HUES48 (cell line): ENCODE data around the gene ST3GAL5.
A peak's percentile ranks its signal among the peaks of the same experiment; 100 is the strongest.

Source experiments
- H3K27ac ChIP-seq: one replicate; pipeline ENCODE4 v1.7.0; 2013; ENCODE audit warnings: low read depth, low read length, inconsistent platforms
- H3K27me3 ChIP-seq: 2 replicates; pipeline ENCODE4 v1.6.1; 2013; ENCODE audit warnings: mild to moderate bottlenecking, low read length; ENCODE audit not compliant: control insufficient read depth, insufficient read depth
- H3K36me3 ChIP-seq: 2 replicates; pipeline ENCODE4 v1.6.1; 2013; ENCODE audit warnings: low read length; ENCODE audit not compliant: control insufficient read depth, insufficient read depth
- H3K4me1 ChIP-seq: 2 replicates; pipeline ENCODE4 v1.6.1; 2013; ENCODE audit warnings: mild to moderate bottlenecking, low read length; ENCODE audit not compliant: control insufficient read depth, insufficient read depth
- H3K4me3 ChIP-seq: 2 replicates; pipeline ENCODE4 v1.5.1; 2013; ENCODE audit warnings: mild to moderate bottlenecking, low read depth, low read length
- H3K9ac ChIP-seq: 2 replicates; pipeline ENCODE4 v1.6.1; 2013; ENCODE audit warnings: mild to moderate bottlenecking, low read depth, low read length, moderate library complexity
- H3K9me3 ChIP-seq: 2 replicates; pipeline ENCODE4 v1.6.1; 2013; ENCODE audit warnings: low read length; ENCODE audit not compliant: control insufficient read depth, insufficient read depth

The ST3GAL5 gene

GRCh38 chr2:85929096-85930050 lies 40.6 kb upstream of the ST3GAL5 start:
- no peaks in the 10 kb centered on the region for H3K4me1 ChIP-seq
- H3K9me3 ChIP-seq = no peaks in the 10 kb centered on the region
- H3K27ac ChIP-seq = no peak overlapping the region
- no peaks in the 10 kb centered on the region for H3K36me3 ChIP-seq
- H3K27me3 ChIP-seq = no peaks in the 10 kb centered on the region
- no peak overlapping the region for H3K9ac ChIP-seq
- H3K4me3 ChIP-seq = no peak overlapping the region

- no peak overlapping the region for H3K4me3 ChIP-seq
- no peaks in the 10 kb centered on the region for H3K9me3 ChIP-seq
- H3K4me1 ChIP-seq = no peaks in the 10 kb centered on the region
- no peaks in the 10 kb centered on the region for H3K27me3 ChIP-seq
- no peak overlapping the region for H3K27ac ChIP-seq
- H3K36me3 ChIP-seq = no peaks in the 10 kb centered on the region
- no peak overlapping the region for H3K9ac ChIP-seq
Measured at GRCh38 chr2:85926931-85927661, 38.3 kb upstream of the ST3GAL5 start.

DNA sequence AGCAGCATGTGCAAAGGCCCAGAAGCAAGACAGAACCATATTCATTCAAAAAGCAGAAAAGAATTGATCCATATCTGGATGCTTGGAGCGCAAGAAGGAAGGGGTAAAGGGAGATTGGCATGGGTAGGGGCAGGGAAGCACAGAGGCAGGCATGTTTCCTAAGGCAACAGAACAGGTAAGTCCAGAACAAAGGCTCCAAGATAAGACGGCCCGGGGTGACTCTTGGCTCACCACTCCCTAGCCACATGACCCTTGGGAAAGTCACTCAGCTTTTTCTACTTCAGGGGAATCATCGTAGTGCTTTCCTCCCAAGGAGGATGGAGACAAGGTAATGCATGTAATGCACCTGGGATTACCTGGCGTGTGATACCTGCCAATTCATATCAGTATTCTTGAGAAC lies 37.7 kb upstream of the ST3GAL5 start:
- Histone ChIP-seq H3K27ac (no peak overlapping the region), H3K9ac (no peak overlapping the region), H3K36me3 (no peaks in the 10 kb centered on the region), H3K9me3 (no peaks in the 10 kb centered on the region), H3K27me3 (no peaks in the 10 kb centered on the region), H3K4me3 (no peak overlapping the region), H3K4me1 (no peaks in the 10 kb centered on the region)

DNA sequence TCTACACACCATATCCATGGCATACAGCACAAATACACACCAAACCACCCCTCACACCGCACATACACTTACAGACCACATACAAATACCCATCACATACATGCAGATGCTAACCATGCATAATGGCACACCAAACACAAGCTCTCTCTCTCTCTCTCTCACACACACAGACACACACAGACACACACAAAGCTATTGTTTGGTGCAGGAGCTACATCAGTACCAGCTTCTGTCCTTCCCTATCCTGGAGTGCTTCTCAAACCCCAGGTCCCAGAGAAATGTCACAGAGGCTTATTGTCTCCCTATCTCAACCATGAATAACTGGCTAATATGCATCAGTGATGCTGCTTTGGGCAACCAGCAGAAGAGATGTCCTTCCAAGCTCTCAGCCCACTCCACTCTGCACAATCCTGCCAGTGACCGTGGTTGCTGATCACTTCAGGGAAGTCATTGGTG lies 36.5 kb upstream of the ST3GAL5 start:
- no peaks in the 10 kb centered on the region for H3K9me3 ChIP-seq
- H3K4me1 ChIP-seq = no peaks in the 10 kb centered on the region
- no peaks in the 10 kb centered on the region for H3K27me3 ChIP-seq
- no peak overlapping the region for H3K4me3 ChIP-seq
- no peaks in the 10 kb centered on the region for H3K36me3 ChIP-seq
- H3K27ac ChIP-seq = no peak overlapping the region
- no peak overlapping the region for H3K9ac ChIP-seq

- Histone ChIP-seq H3K27me3 (no peaks in the 10 kb centered on the region), H3K36me3 (no peaks in the 10 kb centered on the region), H3K9ac (no peak overlapping the region), H3K4me1 (no peaks in the 10 kb centered on the region), H3K27ac (no peak overlapping the region), H3K9me3 (no peaks in the 10 kb centered on the region), H3K4me3 (no peak overlapping the region)
Measured at GRCh38 chr2:85924522-85924921, 35.7 kb upstream of the ST3GAL5 start.

DNA sequence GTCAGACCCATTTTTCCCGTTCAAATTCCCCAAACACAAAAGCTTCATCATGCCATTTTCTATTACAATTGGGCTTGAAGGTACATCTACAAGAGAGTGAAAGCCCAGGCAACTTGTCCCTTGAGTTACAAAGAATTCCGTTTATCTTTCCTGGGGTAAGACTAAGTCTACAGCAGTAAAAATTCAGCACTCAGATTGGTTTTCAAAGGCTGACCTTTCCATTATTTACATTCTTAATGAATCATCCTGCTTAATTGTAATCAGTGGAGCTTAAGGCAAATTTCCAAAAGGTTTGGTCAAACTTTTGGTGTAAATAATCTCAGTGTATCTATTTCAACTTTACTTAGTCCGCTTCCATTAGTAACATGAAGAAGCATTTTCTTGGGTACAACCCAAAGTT lies 33.4 kb upstream of the ST3GAL5 start:
- no peak overlapping the region for H3K9ac ChIP-seq
- H3K9me3 ChIP-seq = no peaks in the 10 kb centered on the region
- no peaks in the 10 kb centered on the region for H3K36me3 ChIP-seq
- H3K4me1 ChIP-seq = no peaks in the 10 kb centered on the region
- peak overlapping the region; percentile 57 for H3K27ac ChIP-seq
- no peak overlapping the region for H3K4me3 ChIP-seq
- H3K27me3 ChIP-seq = no peaks in the 10 kb centered on the region

- no peak overlapping the region for H3K4me3 ChIP-seq
- H3K27me3 ChIP-seq = no peaks in the 10 kb centered on the region
- H3K4me1 ChIP-seq = no peaks in the 10 kb centered on the region
- H3K9ac ChIP-seq = no peak overlapping the region
- no peaks in the 10 kb centered on the region for H3K9me3 ChIP-seq
- H3K27ac ChIP-seq = peak overlapping the region; percentile 79
- no peaks in the 10 kb centered on the region for H3K36me3 ChIP-seq
Measured at GRCh38 chr2:85921659-85922058, 32.9 kb upstream of the ST3GAL5 start.

DNA sequence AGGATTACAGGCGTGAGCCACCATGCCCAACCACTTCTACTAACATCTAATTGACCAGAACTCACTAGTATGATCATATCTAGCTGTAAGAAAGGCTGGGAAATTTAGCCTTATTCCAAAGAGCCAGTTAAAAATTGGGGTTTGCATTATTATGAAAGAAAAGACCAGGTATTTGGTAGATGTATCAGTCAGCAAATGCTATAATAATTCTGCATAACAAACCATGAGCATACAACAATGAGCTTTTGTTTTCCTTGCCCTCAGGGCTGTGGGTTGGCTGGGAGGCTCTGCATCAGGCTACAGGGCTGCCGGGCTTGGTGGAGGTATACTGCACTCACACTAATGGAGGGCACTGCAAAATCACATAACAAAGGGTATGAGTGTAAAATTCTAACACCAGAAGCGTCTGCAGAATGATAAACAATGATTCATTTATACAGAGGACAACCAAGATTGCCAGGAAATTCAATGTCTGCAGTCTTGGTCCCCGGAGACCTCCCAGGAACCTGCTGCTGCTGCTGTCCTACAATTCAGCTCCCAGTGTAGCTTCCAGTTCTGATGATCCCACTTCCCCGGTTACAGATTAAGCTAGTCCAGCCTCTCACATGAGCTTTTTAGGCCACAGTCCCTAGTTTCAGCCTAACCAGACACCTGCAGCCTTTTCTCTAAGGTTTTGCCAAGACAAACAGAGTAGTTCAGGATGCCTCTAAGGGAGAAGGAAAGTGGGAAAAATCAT lies 32.2 kb upstream of the ST3GAL5 start:
- peak overlapping the region; percentile 79 for H3K27ac ChIP-seq
- H3K4me1 ChIP-seq = no peaks in the 10 kb centered on the region
- H3K27me3 ChIP-seq = no peaks in the 10 kb centered on the region

DNA sequence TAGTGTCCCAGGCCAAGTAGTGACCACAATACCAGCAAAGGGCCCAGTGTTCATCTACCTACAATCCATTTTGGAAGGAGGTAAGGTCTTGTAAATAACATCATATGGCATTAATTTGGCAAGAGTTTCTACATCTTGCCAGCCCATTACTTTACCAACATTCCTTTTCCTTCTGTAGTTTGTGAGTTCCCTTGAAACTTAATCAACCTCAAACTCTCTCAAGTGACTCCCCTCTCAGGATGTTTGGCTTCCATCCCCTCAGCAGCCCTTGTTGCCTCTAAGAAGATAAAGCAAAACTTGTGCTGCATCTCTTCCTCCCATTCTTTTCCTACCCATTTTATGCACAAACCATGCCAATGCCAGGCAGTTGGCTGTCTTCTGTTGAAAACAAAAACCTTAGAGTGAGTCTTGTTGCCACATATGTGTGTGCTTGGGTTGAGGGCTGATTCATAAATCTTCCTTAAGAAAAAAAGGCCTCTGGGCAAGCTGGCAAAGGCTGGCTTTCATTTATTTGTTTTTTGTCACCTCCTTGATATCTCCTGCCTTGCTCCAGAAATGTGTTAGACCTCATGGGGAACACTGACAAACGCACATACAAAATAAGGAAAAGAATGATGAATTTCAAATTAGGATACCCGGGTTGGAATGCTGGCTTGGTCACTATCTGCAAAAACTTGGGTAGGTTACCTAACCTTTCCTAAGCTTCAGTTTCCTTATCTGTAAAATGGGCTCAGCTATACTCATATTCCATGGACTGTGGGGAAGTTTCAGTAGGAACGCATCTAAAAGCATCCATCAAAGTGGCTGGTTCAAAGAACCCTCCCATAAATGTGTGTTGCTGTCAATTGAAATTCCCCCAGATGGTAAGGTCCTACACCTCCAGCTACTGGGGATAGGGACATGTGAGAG lies 29.4 kb upstream of the ST3GAL5 start:
- H3K4me1 ChIP-seq = no peaks in the 10 kb centered on the region
- no peaks in the 10 kb centered on the region for H3K27me3 ChIP-seq
- H3K9me3 ChIP-seq = no peaks in the 10 kb centered on the region
- no peak overlapping the region for H3K4me3 ChIP-seq
- no peaks in the 10 kb centered on the region for H3K36me3 ChIP-seq
- no peak overlapping the region for H3K9ac ChIP-seq
- no peak overlapping the region for H3K27ac ChIP-seq

More for the DNA sequence above, 32.2 kb upstream of the ST3GAL5 start:
- Histone ChIP-seq H3K4me3 (no peak overlapping the region), H3K9me3 (no peaks in the 10 kb centered on the region), H3K36me3 (no peaks in the 10 kb centered on the region), H3K9ac (no peak overlapping the region)

- no peaks in the 10 kb centered on the region for H3K4me1 ChIP-seq
- H3K27me3 ChIP-seq = no peaks in the 10 kb centered on the region
- H3K9ac ChIP-seq = no peak overlapping the region
- no peaks in the 10 kb centered on the region for H3K9me3 ChIP-seq
- no peak overlapping the region for H3K27ac ChIP-seq
- H3K4me3 ChIP-seq = no peak overlapping the region
- no peaks in the 10 kb centered on the region for H3K36me3 ChIP-seq
Measured at GRCh38 chr2:85915606-85916303, 27.0 kb upstream of the ST3GAL5 start.
